GM18868 (cell line): ENCODE results near the gene TBC1D10A.
A peak's percentile ranks its signal among the peaks of the same experiment; 100 is the strongest.
"Not testable (repeated sequence)": the region's sequence is repeated elsewhere in the genome, so short reads cannot be mapped to it uniquely, and the experiment has no call there.

Source experiments
- ATAC-seq: cut with Tn5 transposase; IDR thresholded peaks from one replicate; pipeline ENCODE4 v1.9.1; 2021; ENCODE audit warnings: mild to moderate bottlenecking, moderate library complexity; ENCODE audit not compliant: unreplicated experiment

TBC1D10A gene

GRCh38 chr22:30348404-30348803, 21.7 kb upstream of the TBC1D10A start:
- ATAC-seq = no peak

- no peak for ATAC-seq
Observed at GRCh38 chr22:30347255-30347892, 20.6 kb upstream of the TBC1D10A start.

GRCh38 chr22:30344447-30345200, 17.9 kb upstream of the TBC1D10A start:
- ATAC-seq = no peak

- ATAC-seq = no peak
Observed at GRCh38 chr22:30340911-30341685, 14.4 kb upstream of the TBC1D10A start.

GRCh38 chr22:30338802-30339201, 12.1 kb upstream of the TBC1D10A start:
- ATAC-seq = no peak

GRCh38 chr22:30338341-30338740, 11.6 kb upstream of the TBC1D10A start:
- not testable (repeated sequence) for ATAC-seq

- ATAC-seq = no peak
Observed at GRCh38 chr22:30337461-30337778, 10.7 kb upstream of the TBC1D10A start.

GRCh38 chr22:30336752-30337460, 10.2 kb upstream of the TBC1D10A start:
- no peak for ATAC-seq

- no peak for ATAC-seq
Observed at GRCh38 chr22:30335236-30335635, 8.5 kb upstream of the TBC1D10A start.

- no peak for ATAC-seq
Observed at GRCh38 chr22:30334646-30335045, 7.9 kb upstream of the TBC1D10A start.

- no peak for ATAC-seq
Observed at GRCh38 chr22:30333707-30334087, 7.0 kb upstream of the TBC1D10A start.

GRCh38 chr22:30332994-30333706, 6.4 kb upstream of the TBC1D10A start:
- no peak for ATAC-seq

- ATAC-seq = no peak
Observed at GRCh38 chr22:30332551-30332950, 5.8 kb upstream of the TBC1D10A start.

- no peak for ATAC-seq
Observed at GRCh38 chr22:30328466-30329049, 1.8 kb upstream of the TBC1D10A start.

- ATAC-seq = no peak
Observed at GRCh38 chr22:30327864-30328345, 1.2 kb upstream of the TBC1D10A start.

- peak; percentile 33 for ATAC-seq
Observed at GRCh38 chr22:30326255-30326705, 461 bp downstream of the TBC1D10A start.

- no peak for ATAC-seq
Observed at GRCh38 chr22:30325724-30326254, 952 bp downstream of the TBC1D10A start.

GRCh38 chr22:30325065-30325720, 1.5 kb downstream of the TBC1D10A start:
- ATAC-seq = no peak

GRCh38 chr22:30324014-30324730, 2.6 kb downstream of the TBC1D10A start:
- no peak for ATAC-seq
